Measurements from ENCODE around the gene TPI1. TPM values are rescaled to one million over a fixed set of nuclear protein-coding genes. Genes with fewer than 3 reads are reported as not detected.

Gene TPI1
- total RNA-seq, 2 experiments from 2014 or later = 918 to 1,035 TPM

Other genes with a start within 250 kb of the TPI1 start
- gene LPAR5, start 231.6 kb upstream of the TPI1 start, total RNA-seq = 1 to 10 TPM; 6.2 to 6.6 TPM
- 1 to 10 TPM; 1.6 to 2.6 TPM for gene ACRBP, start 220.1 kb upstream of the TPI1 start, total RNA-seq
- gene ING4, start 204.4 kb upstream of the TPI1 start, total RNA-seq = 10 to 100 TPM; 33.7 to 40.2 TPM
- 10 to 100 TPM; 90.9 to 95.4 TPM for gene ZNF384, start 178.2 kb upstream of the TPI1 start, total RNA-seq
- gene PIANP, start 166.7 kb upstream of the TPI1 start, total RNA-seq = not detected
- gene COPS7A, start 143.5 kb upstream of the TPI1 start, total RNA-seq = 10 to 100 TPM; 29.5 to 36.8 TPM
- gene MLF2, start 114.4 kb upstream of the TPI1 start, total RNA-seq = 10 to 100 TPM; 90.7 to 95.4 TPM
- gene PTMS, start 101.2 kb upstream of the TPI1 start, total RNA-seq = 10 to 100 TPM; 16.4 to 25.6 TPM
- gene LAG3, start 95.0 kb upstream of the TPI1 start, total RNA-seq = 10 to 100 TPM; 12.0 to 13.1 TPM
- 100 to 1,000 TPM; 219 to 227 TPM for gene CD4, start 78.0 kb upstream of the TPI1 start, total RNA-seq
- gene GPR162, start 45.7 kb upstream of the TPI1 start, total RNA-seq = under 1 TPM; 0.25 to 0.29 TPM
- gene P3H3, start 39.1 kb upstream of the TPI1 start, total RNA-seq = under 1 TPM in 1 of 2 experiments, not detected in 1; 0.40 TPM
- not detected for gene GNB3, start 26.6 kb upstream of the TPI1 start, total RNA-seq
- 100 to 1,000 TPM; 118 to 122 TPM for gene CDCA3, start 16.2 kb upstream of the TPI1 start, total RNA-seq
- 100 to 1,000 TPM; 119 to 131 TPM for gene USP5, start 15.4 kb upstream of the TPI1 start, total RNA-seq
- gene SPSB2, start 5.8 kb downstream of the TPI1 start, total RNA-seq = 10 to 100 TPM; 15.4 to 17.3 TPM
- gene LRRC23, start 37.3 kb downstream of the TPI1 start, total RNA-seq = 1 to 10 TPM; 4.4 to 5.2 TPM
- 100 to 1,000 TPM; 156 to 160 TPM for gene ENO2, start 47.0 kb downstream of the TPI1 start, total RNA-seq
- 10 to 100 TPM; 27.3 to 27.6 TPM for gene ATN1, start 60.4 kb downstream of the TPI1 start, total RNA-seq
- gene RNU7-1, start 76.3 kb downstream of the TPI1 start, total RNA-seq = not detected
- gene C12orf57, start 76.5 kb downstream of the TPI1 start, total RNA-seq = 100 to 1,000 TPM; 156 to 181 TPM
- gene PTPN6, start 83.8 kb downstream of the TPI1 start, total RNA-seq = 100 to 1,000 TPM; 346 to 354 TPM
- gene PHB2, start 103.1 kb downstream of the TPI1 start, total RNA-seq = 100 to 1,000 TPM; 214 to 230 TPM
- gene EMG1, start 103.4 kb downstream of the TPI1 start, total RNA-seq = 10 to 100 TPM; 41.8 to 53.3 TPM
- 10 to 100 TPM; 36.8 to 45.4 TPM for gene LPCAT3, start 150.9 kb downstream of the TPI1 start, total RNA-seq
- 1 to 10 TPM; 1.1 to 1.4 TPM for gene C1S, start 193.2 kb downstream of the TPI1 start, total RNA-seq
- 1 to 10 TPM; 2.2 to 3.5 TPM for gene C1R, start 224.9 kb downstream of the TPI1 start, total RNA-seq
- gene C1RL, start 241.7 kb downstream of the TPI1 start, total RNA-seq = 10 to 100 TPM; 31.2 to 31.4 TPM

Measured in activated CD4-positive, alpha-beta T cell treated with anti-CD3 and anti-CD28 coated beads, Interleukin-2, amount 10 ng/mL, durations not matched to agents 7 days and 5 days (primary cell).